Fibroblast of pulmonary artery (primary cell): ENCODE measurements around the gene PTPRJ.

Experiments used
- DNase-seq: peaks from one replicate; pipeline ENCODE4 v3.0.0-alpha.2; 2010; ENCODE audit warnings: low read depth
- H3K4me3 ChIP-seq: replicated peaks from 2 replicates; pipeline ENCODE4 v1.5.1; 2011; ENCODE audit warnings: low read depth, mild to moderate bottlenecking, control low read depth, low read length, moderate library complexity
- CTCF ChIP-seq: IDR thresholded peaks from 2 replicates; pipeline ENCODE4 v1.5.1; 2011; ENCODE audit warnings: mild to moderate bottlenecking, control low read depth, low read length, inconsistent platforms; ENCODE audit errors: missing control alignments

The PTPRJ gene

GRCh38 chr11:48079596-48079995, 99.2 kb downstream of the PTPRJ start:
- no peak for TF ChIP-seq CTCF
- no peak overlapping the region for H3K4me3 ChIP-seq
- no peak for DNase-seq

GRCh38 chr11:48080301-48080861, 100.0 kb downstream of the PTPRJ start:
- no peak for DNase-seq
- TF ChIP-seq CTCF: no peak
- no peak overlapping the region for H3K4me3 ChIP-seq

- no peak overlapping the region for H3K4me3 ChIP-seq
- DNase-seq: peak; percentile 69
- TF ChIP-seq CTCF: no peak
These were observed 101.0 kb downstream of the PTPRJ start for GRCh38 chr11:48081151-48082010.

- no peak for DNase-seq
- no peak for TF ChIP-seq CTCF
These were observed 102.4 kb downstream of the PTPRJ start for GRCh38 chr11:48082771-48083170.

GRCh38 chr11:48083421-48083820, 103.1 kb downstream of the PTPRJ start:
- peak; percentile 17 for DNase-seq
- no peak for TF ChIP-seq CTCF
- H3K4me3 ChIP-seq: no peak overlapping the region

More at GRCh38 chr11:48082771-48083170, 102.4 kb downstream of the PTPRJ start:
- no peak overlapping the region for H3K4me3 ChIP-seq

GRCh38 chr11:48085688-48086087, 105.3 kb downstream of the PTPRJ start:
- TF ChIP-seq CTCF: no peak
- no peak for DNase-seq
- no peak overlapping the region for H3K4me3 ChIP-seq

- TF ChIP-seq CTCF: no peak
- no peak overlapping the region for H3K4me3 ChIP-seq
- DNase-seq: no peak
These were observed 107.1 kb downstream of the PTPRJ start for GRCh38 chr11:48087422-48087821.
